GM21619 (cell line): Measurements from ENCODE around the gene FAM25G.
A peak's percentile ranks its signal among the peaks of the same experiment; 100 is the strongest.
"Not testable (repeated sequence)": the region's sequence is repeated elsewhere in the genome, so short reads cannot be mapped to it uniquely, and the experiment has no call there.

Experiments used
- ATAC-seq: cut with Tn5 transposase; IDR thresholded peaks from one replicate; pipeline ENCODE4 v1.9.1; 2021; ENCODE audit not compliant: unreplicated experiment

Gene FAM25G

GRCh38 chr10:47491600-47491999 lies at the start of gene FAM25G:
FAM25G (minus strand) TSS chr10:47491700; CDS start chr10:47491674, 26 bp downstream.
- ATAC-seq: not testable (repeated sequence)

DNA sequence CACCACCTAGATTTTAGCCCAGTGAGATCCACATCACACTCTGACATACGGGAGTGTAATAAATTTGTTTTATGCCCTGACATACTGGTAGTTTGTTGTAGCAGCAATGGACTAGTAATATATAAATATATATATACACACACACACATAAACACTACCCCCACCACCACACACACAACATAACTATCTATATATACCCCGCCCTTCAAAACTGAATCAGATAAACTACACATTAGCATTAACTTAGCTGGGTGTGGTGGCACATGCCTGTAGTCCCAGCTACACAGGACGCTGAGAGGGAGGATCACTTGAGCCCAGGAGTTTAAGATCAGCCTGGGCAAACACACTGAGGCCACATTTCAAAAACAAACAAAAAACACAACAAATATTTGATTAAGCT lies 44.9 kb upstream of the FAM25G start:
- not testable (repeated sequence) for ATAC-seq

- ATAC-seq: not testable (repeated sequence)
Observed at GRCh38 chr10:47523475-47523874, 32.0 kb upstream of the FAM25G start, which contains the start of gene AGAP9. AGAP9 (minus strand) TSS chr10:47523638; CDS start chr10:47523526, 112 bp downstream.

- ATAC-seq: not testable (repeated sequence)
Observed at GRCh38 chr10:47502313-47502712, 10.8 kb upstream of the FAM25G start.

DNA sequence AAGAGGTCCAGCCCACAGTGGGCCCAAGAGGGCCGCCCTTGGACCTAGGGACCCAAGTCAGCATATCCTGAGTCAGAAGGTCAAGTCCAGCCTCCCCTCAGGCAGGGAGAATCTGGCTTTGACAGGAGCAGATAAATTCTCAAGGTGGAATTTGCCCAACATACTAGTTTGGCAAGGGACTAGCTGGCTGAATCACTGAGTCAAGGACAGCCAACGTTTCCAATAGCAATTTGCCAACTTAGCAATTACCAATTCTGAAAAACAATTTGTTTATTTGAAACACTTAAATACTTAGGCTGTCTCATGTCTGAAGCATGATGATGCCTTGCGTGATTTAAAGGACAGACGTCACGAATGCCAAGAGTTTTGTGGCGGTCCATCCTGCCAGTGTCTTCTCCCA lies 2.7 kb upstream of the FAM25G start:
- ATAC-seq: not testable (repeated sequence)

DNA sequence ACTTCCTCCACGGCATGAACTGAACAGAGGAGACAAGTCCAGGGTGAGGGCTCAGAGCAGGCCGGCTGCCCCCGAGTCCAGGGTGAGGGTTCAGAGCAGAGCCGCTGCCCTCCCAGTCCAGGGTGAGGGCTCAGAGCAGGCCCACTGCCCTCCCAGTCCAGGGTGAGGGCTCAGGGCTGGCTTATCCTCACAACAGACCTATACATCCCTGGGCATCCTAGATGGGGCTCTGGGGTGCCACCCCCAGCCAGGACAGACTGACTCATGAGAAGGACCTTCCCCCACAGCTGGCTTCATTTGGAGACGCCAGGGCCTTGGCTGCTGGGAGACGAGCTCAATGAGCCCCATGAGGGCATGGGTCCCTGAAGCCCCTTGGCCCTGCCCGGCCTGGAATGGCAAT lies 1.9 kb downstream of the FAM25G start:
- ATAC-seq: not testable (repeated sequence)

GRCh38 chr10:47485943-47486342 lies 5.6 kb downstream of the FAM25G start:
- ATAC-seq: not testable (repeated sequence)

DNA sequence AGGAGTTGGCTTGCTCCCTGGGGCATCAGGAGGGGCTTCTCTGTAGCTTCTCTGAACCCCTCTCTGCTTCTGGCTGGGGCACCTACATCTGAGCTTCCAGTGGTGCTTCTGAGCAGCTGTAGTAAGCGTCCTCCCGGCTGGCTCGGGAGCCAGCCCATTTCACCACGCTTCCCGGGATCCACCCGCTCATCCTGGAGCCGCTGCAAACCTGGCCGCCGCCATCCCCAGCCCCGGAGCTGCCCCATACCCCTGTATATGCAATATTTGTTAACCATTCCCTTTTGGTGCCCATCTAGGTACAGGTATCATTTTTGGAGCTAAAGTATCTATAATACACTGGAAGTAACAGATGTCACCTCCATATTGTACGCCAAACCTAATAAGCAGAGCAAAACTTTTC lies 6.7 kb downstream of the FAM25G start:
- not testable (repeated sequence) for ATAC-seq

GRCh38 chr10:47483923-47484322 lies 7.6 kb downstream of the FAM25G start, which contains the start of gene ANXA8:
ANXA8 (minus strand) TSS chr10:47484115; CDS start chr10:47483933, 182 bp downstream.
- ATAC-seq: not testable (repeated sequence)

- not testable (repeated sequence) for ATAC-seq
Observed at GRCh38 chr10:47482367-47482766, 9.1 kb downstream of the FAM25G start.

DNA sequence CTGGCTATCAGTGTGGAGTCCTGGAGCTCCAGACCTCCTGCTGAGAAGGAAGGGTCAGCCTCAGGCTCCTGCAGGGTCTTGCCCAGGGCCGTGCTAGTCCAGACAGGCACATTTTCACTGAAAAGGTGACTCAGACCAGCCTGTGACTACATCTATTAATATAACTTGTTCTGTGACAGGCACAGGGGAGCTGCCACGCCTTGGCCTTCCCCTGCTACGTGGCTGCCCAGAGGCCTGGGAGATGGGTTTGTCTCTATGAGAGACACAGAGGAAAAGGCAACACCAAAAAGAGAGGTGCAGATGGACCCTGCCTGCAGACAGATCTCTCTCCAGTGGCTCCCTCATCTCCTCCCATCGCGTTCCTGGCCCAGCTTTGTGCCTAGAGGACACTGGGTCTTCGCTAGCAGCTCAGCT lies 9.7 kb downstream of the FAM25G start:
- not testable (repeated sequence) for ATAC-seq

DNA sequence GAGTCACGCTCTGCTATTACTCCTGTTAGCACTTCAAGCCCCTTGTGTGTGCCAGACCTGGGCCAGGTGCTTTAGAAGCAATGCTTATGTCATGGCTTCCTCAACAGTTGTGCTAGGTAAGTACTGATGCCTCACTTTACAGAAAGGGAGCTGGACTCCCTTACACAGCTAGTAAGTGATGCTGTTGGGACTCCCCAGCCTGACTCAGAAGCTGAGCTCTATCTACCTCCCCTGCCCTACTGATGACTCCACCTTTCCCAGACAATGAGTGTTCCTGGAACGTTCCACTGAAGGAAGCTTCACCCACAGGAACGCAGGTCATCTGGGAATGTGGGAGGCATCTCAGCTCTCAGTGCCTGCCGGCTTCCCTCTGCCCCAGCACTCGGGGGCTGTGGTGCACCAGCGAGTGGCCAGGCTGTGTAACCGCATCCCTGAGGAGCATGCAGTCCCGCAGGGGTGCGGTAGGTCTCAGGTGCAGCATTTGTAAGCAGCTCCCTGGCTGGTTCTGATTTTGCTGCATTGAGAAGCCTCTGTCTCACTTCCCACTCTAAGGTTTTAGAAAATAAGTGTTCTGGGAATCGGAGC lies 10.2 kb downstream of the FAM25G start:
- ATAC-seq: not testable (repeated sequence)

DNA sequence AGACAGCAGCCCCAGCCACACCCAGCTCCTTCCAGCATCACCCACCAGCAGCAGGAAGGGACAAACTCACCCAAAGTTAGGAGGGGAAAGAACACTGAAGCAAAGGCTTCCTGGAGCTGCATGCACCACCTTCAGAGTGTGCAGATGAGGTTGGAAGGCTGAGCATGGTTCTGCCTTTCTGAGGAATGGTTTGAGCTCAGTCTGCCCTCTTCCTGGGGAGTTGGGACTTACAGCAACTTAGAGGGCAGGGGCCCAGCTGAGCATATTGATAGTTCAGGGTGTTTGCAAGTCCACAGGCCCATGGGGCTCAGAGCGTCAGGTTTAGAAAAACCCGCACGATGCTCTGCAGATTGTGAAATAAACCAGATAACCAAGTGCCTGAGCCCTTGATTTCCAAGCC lies 11.4 kb downstream of the FAM25G start:
- ATAC-seq: not testable (repeated sequence)

DNA sequence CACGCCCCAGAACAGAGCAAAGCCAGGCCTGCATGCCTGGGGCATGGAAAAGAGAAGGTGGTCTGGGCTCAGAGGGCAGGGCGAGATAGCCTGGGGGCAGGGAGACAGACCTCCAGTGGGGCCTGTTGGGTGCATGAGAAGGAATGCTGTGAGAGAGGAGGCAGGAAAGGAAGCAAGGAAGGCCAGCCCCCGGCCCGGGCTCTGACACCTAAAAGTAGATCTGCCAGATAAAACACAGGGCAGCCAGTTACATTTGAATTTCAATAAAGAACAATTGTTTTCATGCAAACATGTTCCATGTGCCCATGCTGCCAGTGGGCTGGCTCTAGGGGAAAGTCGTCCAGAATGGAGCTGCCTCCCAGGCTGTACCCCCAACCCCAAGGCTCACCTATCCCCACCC lies 13.4 kb downstream of the FAM25G start:
- not testable (repeated sequence) for ATAC-seq

DNA sequence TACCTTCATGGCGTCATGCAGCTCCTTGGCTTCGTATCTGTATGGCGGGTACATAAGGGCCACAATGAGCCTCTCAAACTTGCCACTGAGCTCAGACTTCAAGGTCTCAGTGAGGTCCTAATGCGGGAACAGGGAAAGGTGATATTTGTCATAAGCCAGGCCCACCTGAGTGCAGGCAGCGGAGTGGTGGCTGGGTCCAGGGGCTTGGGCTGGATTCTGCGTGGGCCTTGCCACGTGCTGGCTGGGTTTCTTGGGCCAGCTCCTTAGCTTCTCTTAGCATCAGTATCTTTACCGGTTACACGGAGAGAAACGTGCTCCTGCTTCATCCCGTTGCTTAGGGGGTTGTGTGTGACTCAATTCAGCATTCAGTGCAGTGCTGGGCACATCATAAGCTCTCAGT lies 14.4 kb downstream of the FAM25G start:
- not testable (repeated sequence) for ATAC-seq

DNA sequence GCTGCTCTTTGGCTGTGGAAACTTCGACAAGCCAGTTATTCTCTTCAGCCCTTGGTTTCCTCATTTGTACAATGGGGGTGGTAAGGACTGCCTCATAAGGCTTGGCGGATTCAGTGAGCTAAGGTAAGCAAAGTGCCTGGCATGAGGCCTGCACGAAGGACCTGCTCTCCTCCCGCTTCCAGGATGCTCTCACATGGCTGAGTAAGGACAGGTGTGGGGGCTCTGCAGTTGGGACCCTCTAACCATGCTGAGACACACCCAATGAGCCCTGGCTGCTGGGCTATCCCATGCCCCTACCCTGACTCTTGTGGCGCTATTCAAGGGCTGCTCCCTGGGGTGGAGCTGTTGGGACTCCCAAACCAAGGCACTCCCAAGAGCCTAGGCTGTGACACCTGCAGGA lies 16.4 kb downstream of the FAM25G start:
- ATAC-seq: not testable (repeated sequence)

GRCh38 chr10:47473516-47473915 lies 18.0 kb downstream of the FAM25G start:
- ATAC-seq: not testable (repeated sequence)

GRCh38 chr10:47472647-47473046 lies 18.9 kb downstream of the FAM25G start:
- ATAC-seq: peak; percentile 81

DNA sequence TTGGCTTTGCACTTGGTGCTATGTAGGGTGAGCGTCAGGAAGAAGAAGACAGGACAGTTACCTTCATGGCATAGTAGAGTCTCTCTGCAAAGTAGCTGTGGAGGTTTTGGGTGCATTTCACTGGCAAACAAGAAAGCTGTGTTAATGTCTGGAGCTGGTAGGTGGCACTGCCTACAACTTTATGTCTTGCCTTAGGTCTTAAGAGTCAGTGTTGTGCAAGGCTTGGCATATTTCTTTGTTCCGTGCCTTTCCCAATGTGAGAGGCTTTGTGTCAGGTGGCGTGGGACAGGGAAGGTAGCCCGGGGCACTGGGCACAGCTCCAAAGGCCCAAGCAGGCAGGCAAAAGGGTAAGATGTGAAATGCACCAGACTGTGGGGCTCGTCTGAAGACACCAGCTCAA lies 19.4 kb downstream of the FAM25G start:
- ATAC-seq: not testable (repeated sequence)

GRCh38 chr10:47468731-47469528 lies 22.6 kb downstream of the FAM25G start:
- not testable (repeated sequence) for ATAC-seq

- ATAC-seq: not testable (repeated sequence)
Observed at GRCh38 chr10:47467957-47468356, 23.5 kb downstream of the FAM25G start.

DNA sequence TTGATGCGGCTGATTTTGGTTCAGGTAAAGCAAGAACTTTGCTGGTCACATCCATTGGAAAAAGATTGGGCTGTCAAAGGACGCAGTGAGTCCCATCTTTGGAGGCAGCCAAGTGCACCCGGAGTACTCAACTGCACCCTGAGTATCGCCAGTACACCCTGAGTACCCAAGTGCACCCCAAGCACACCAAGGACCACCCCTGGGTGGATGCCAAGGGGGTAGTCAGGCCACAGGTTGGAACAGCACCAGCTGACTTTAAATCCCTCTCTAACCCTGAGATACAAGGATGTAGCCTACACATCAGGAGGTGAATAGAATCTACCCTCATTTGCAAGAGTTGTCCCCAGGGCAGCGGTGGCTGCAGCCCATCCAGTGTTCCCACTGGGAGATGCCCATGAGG lies 24.0 kb downstream of the FAM25G start:
- ATAC-seq: not testable (repeated sequence)
